ENCODE results near the gene DNER. TPM values are rescaled to one million over a fixed set of nuclear protein-coding genes. Genes with fewer than 3 reads are reported as not detected.

Gene DNER
- total RNA-seq, 4 donors from 2014 or later: 0.31 to 13.3 (median 6.3) TPM

- Histone ChIP-seq H3K27ac (peak overlapping the region in 3 of 4 donors; percentile 25 to 75 (median 74)), H3K36me3 (no peaks in the 10 kb centered on the region), H3K4me3 (no peak overlapping the region), H3K4me1 (peaks cover 0 to 11% (median 10%) of the 10 kb centered on the region in 3 donors), H3K27me3 (no peaks in the 10 kb centered on the region), H3K9me3 (no peaks in the 10 kb centered on the region)
- no peak for ATAC-seq
- 25 to 73% methylated on average over 1 to 3 of the region's 5 CpGs for WGBS, 2 donors (ENCODE audit: low coverage in 1 of 2)
- TF ChIP-seq POLR2AphosphoS5 (IDR thresholded peaks at IDR 0.05): no peak
- TF ChIP-seq CTCF (IDR thresholded peaks at IDR 0.05): no peak
Observed at GRCh38 chr2:229410946-229411345, 303.4 kb downstream of the DNER start.

- Histone ChIP-seq H3K36me3 (no peaks in the 10 kb centered on the region), H3K27ac (peak overlapping the region in 3 of 4 donors; percentile 59 to 75 (median 74)), H3K27me3 (no peaks in the 10 kb centered on the region), H3K4me3 (no peak overlapping the region), H3K9me3 (no peaks in the 10 kb centered on the region), H3K4me1 (peaks cover 0 to 11% (median 10%) of the 10 kb centered on the region in 3 donors)
- peak; percentile 35 for ATAC-seq
- no peak for TF ChIP-seq EP300 (IDR thresholded peaks at IDR 0.05)
- no peak for TF ChIP-seq CTCF (IDR thresholded peaks at IDR 0.05)
- TF ChIP-seq POLR2A (IDR thresholded peaks at IDR 0.05): no peak
- no peak for TF ChIP-seq POLR2AphosphoS5 (IDR thresholded peaks at IDR 0.05)
- WGBS, 2 donors (ENCODE audit: low coverage in 1 of 2): 59 to 61% methylated on average over 2 to 5 of the region's 6 CpGs
Observed at GRCh38 chr2:229410264-229410663, 304.1 kb downstream of the DNER start.

- Histone ChIP-seq H3K4me3 (no peak overlapping the region), H3K36me3 (no peaks in the 10 kb centered on the region), H3K9me3 (no peaks in the 10 kb centered on the region), H3K4me1 (peaks cover 0 to 11% (median 10%) of the 10 kb centered on the region in 3 donors), H3K27ac (peak overlapping the region in 3 of 4 donors; percentile 59 to 75 (median 74)), H3K27me3 (no peaks in the 10 kb centered on the region)
- 45 to 79% methylated on average over 4 of the region's 4 CpGs for WGBS, 2 donors (ENCODE audit: low coverage in 1 of 2)
- TF ChIP-seq CTCF (IDR thresholded peaks at IDR 0.05) (no peak), POLR2A (IDR thresholded peaks at IDR 0.05) (no peak), EP300 (IDR thresholded peaks at IDR 0.05) (no peak), POLR2AphosphoS5 (IDR thresholded peaks at IDR 0.05) (no peak)
- ATAC-seq: no peak
Observed at GRCh38 chr2:229409751-229410181, 304.6 kb downstream of the DNER start.

GRCh38 chr2:229408962-229409361 is 305.4 kb downstream of the DNER start:
- WGBS, 2 donors (ENCODE audit: low coverage in 1 of 2): 44 to 53% methylated on average over 3 of the region's 3 CpGs

More at GRCh38 chr2:229408962-229409361, 305.4 kb downstream of the DNER start:
- no peak overlapping the region for H3K4me3 ChIP-seq
- no peak for TF ChIP-seq CTCF (IDR thresholded peaks at IDR 0.05)
- no peak for TF ChIP-seq POLR2AphosphoS5 (IDR thresholded peaks at IDR 0.05)
- TF ChIP-seq EP300 (IDR thresholded peaks at IDR 0.05): no peak
- no peak for TF ChIP-seq POLR2A (IDR thresholded peaks at IDR 0.05)
- no peaks in the 10 kb centered on the region for H3K9me3 ChIP-seq
- no peak for ATAC-seq
- peaks cover 0 to 11% (median 10%) of the 10 kb centered on the region in 3 donors for H3K4me1 ChIP-seq
- H3K27me3 ChIP-seq: no peaks in the 10 kb centered on the region
- peak overlapping the region in 3 of 4 donors; percentile 59 to 75 (median 74) for H3K27ac ChIP-seq
- no peaks in the 10 kb centered on the region for H3K36me3 ChIP-seq
